Measurements from ENCODE around the gene SPPL2C.

GRCh38 chr17:45841186-45841585 lies 3.5 kb upstream of the SPPL2C start:
- TF ChIP-seq CTCF (conservative IDR thresholded peaks at IDR 0.05 in 1 of 2, IDR thresholded peaks at IDR 0.05 in 1 of 2; ENCODE audit: extremely low read depth in 1 of 2, insufficient read depth in 1 of 2, low read depth in 1 of 2, low read length in 2 of 2) (no peak), EZH2 (IDR thresholded peaks at IDR 0.05; ENCODE audit: borderline replicate concordance, low read length) (no peak)
